HG03439 (cell line): ENCODE results near the gene EMP1.
"Not testable (repeated sequence)": the region's sequence is repeated elsewhere in the genome, so short reads cannot be mapped to it uniquely, and the experiment has no call there.

Experiments used
- ATAC-seq: cut with Tn5 transposase; IDR thresholded peaks from one replicate; pipeline ENCODE4 v1.9.1; 2021; ENCODE audit warnings: mild to moderate bottlenecking, moderate library complexity; ENCODE audit not compliant: unreplicated experiment

EMP1 gene

GRCh38 chr12:13253966-13254760, 57.6 kb downstream of the EMP1 start:
- ATAC-seq = no peak

- peak; percentile 98 for ATAC-seq
Observed at GRCh38 chr12:13255792-13256691, 59.5 kb downstream of the EMP1 start.

GRCh38 chr12:13256692-13257045, 60.1 kb downstream of the EMP1 start:
- no peak for ATAC-seq

DNA sequence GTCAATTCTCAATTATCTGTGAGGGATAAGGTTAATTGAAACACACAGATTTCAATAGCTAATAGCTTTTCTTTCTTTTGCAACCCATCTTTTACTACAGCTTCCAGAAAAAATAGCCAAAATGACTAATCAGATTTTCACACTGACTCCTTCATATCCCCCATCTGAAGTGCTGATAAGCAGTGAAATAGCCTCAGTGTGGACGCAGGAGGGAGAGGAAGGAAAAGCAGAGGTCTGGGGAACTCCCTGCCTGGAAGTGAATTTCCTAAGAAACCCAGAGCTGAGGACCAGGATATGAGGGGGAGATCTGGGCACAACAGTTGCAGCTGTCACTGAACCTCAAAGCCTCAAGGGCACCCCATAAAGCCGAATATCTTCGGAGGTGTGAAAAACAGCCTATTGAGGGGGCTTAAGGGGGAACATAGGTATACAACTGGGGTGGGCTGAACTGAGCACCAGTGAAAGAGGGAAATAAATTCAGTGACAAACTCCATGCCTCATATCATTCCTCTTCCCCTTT, 60.9 kb downstream of the EMP1 start:
- no peak for ATAC-seq

DNA sequence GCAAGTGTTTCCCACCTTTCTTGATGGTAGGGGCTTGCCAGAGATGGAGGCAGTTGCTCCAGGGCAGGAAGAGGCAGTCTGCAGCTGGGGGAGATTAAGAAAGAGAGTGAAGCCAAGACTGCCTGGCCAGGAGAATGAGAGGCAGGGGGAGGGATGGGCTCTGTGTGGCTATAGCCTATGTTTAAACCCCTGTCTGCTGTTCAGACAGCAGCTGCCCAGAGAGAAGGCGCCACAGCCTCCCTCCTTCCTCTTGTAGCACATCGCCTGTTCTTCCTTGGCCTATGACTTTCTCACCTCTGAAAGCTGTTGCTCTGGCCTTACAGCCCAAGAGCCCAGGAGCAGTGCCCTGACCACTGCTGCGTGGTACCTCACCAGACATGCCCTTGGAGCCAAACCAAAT, 61.7 kb downstream of the EMP1 start:
- no peak for ATAC-seq

GRCh38 chr12:13258717-13259119, 62.2 kb downstream of the EMP1 start:
- ATAC-seq = no peak

DNA sequence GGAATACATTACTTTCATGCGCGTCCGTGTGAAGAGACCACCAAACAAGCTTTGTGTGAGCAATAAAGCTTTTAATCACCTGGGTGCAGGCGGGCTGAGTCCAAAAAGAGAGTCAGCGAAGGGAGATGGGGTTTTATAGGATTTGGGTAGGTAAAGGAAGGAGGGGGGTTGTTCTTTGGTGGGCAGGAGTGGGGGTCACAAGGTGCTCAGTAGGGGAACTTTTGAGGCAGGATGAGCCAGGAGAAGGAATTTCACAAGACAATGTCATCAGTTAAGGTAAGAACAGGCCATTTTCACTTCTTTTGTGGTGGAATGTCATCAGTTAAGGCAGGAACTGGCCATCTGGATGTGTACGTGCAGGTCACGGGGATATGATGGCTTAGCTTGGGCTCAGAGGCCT, 63.1 kb downstream of the EMP1 start:
- ATAC-seq = not testable (repeated sequence)

DNA sequence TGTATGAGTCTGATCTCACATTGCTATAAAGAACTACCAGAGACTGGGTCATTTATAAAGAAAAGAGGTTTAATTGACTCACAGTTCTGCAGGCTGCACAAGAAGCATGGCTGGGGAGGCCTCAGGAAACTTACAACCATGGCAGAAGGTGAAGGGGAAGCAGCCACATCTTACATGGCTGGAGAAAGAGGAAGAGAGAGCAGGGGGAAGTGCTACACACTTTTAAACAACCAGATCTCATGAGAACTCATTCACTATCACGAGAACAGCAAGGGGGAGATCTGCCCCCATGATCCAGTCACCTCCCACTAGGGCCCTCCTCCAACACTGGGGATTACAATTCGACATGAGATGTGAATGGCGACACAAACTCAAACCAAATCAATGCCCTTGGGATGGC, 71.3 kb downstream of the EMP1 start:
- ATAC-seq = not testable (repeated sequence)

DNA sequence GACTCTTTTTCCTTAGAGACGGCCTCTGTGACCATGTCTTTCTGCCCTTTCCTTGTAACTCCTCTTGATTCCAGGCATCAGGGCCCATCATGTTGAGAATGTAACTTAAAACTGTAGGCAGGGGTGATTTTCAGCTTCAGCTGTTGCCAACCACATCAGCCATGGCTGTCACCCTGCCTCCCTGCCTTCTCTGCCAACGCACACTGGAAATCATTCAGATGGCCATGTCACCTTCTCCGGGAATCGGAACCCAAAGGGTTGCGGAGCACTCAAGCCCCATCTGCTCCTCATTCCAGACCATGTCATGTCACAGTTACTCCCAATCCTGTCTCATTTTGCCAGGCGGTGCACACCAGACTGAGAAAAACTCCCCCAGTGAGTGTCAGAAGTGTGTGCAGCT, 72.1 kb downstream of the EMP1 start:
- no peak for ATAC-seq
